ENCODE results near the gene MRGPRE. TPM values are rescaled to one million over a fixed set of nuclear protein-coding genes. Genes with fewer than 3 reads are reported as not detected.
A peak's percentile ranks its signal among the peaks of the same experiment; 100 is the strongest.

Gene MRGPRE
- total and polyA plus RNA-seq, 8 donors = 0.16 to 0.58 (median 0.23) TPM; not detected in 1

GRCh38 chr11:3202759-3203158 lies 29.5 kb downstream of the MRGPRE start:
- H3K27ac ChIP-seq = no peak overlapping the region
- FAIRE-seq (no peak), DNase-seq (peak in 3 of 6 donors; percentile 9 to 57 (median 45))

GRCh38 chr11:3202305-3202704 lies 29.9 kb downstream of the MRGPRE start:
- WGBS, 2 donors = 51 to 62% methylated on average over 7 of the region's 7 CpGs
- ATAC-seq (no peak), FAIRE-seq (no peak), DNase-seq (peak in 1 of 6 donors; percentile 10)
- Histone ChIP-seq H3K4me1 (no peaks in the 10 kb centered on the region), H3K27ac (no peak overlapping the region), H3K36me3 (no peaks in the 10 kb centered on the region), H3K9me3 (no peaks in the 10 kb centered on the region), H3K4me3 (no peak overlapping the region), H3K27me3 (no peaks in the 10 kb centered on the region)
- intact Hi-C loops (cut with DNase I) = no loop called here
- TF ChIP-seq CTCF (IDR thresholded peaks at IDR 0.05) = no peak

More at GRCh38 chr11:3202759-3203158, 29.5 kb downstream of the MRGPRE start:
- Histone ChIP-seq H3K27me3 (no peaks in the 10 kb centered on the region), H3K36me3 (no peaks in the 10 kb centered on the region), H3K4me1 (no peaks in the 10 kb centered on the region), H3K9me3 (no peaks in the 10 kb centered on the region), H3K4me3 (no peak overlapping the region)
- 11 to 13% methylated on average over 14 to 17 of the region's 17 CpGs for WGBS, 2 donors
- no peak for TF ChIP-seq CTCF (IDR thresholded peaks at IDR 0.05)
- intact Hi-C loops (cut with DNase I) = no loop called here
- ATAC-seq = no peak

- Histone ChIP-seq H3K9me3 (no peaks in the 10 kb centered on the region), H3K27me3 (no peaks in the 10 kb centered on the region), H3K4me1 (no peaks in the 10 kb centered on the region), H3K27ac (no peak overlapping the region), H3K36me3 (no peaks in the 10 kb centered on the region), H3K4me3 (no peak overlapping the region)
- FAIRE-seq = no peak
- intact Hi-C loops (cut with DNase I) = no loop called here
- peak in 1 of 6 donors; percentile 49 for DNase-seq
- WGBS, 2 donors = 49 to 54% methylated on average over 17 of the region's 17 CpGs
- no peak for ATAC-seq
- TF ChIP-seq CTCF (IDR thresholded peaks at IDR 0.05) = no peak
Measured at GRCh38 chr11:3201677-3202181, 30.5 kb downstream of the MRGPRE start.

GRCh38 chr11:3201112-3201581 lies 31.1 kb downstream of the MRGPRE start:
- Histone ChIP-seq H3K4me3 (no peak overlapping the region), H3K9me3 (no peaks in the 10 kb centered on the region), H3K27ac (no peak overlapping the region), H3K4me1 (no peaks in the 10 kb centered on the region), H3K36me3 (no peaks in the 10 kb centered on the region), H3K27me3 (no peaks in the 10 kb centered on the region)
- no peak for FAIRE-seq
- peak in 1 of 6 donors; percentile 5 for DNase-seq
- ATAC-seq = no peak
- intact Hi-C loops (cut with DNase I) = no loop called here
- no peak for TF ChIP-seq CTCF (IDR thresholded peaks at IDR 0.05)
- WGBS, 2 donors = 66 to 68% methylated on average over 15 of the region's 15 CpGs

GRCh38 chr11:3200388-3201111 lies 31.7 kb downstream of the MRGPRE start:
- FAIRE-seq (no peak), ATAC-seq (no peak), DNase-seq (no peak)
- H3K9me3 ChIP-seq = no peaks in the 10 kb centered on the region
- WGBS, 2 donors = 60 to 66% methylated on average over 10 to 12 of the region's 12 CpGs
- H3K36me3 ChIP-seq = no peaks in the 10 kb centered on the region
- no peak overlapping the region for H3K27ac ChIP-seq
- no peaks in the 10 kb centered on the region for H3K27me3 ChIP-seq
- no peak overlapping the region for H3K4me3 ChIP-seq
- no peaks in the 10 kb centered on the region for H3K4me1 ChIP-seq
- TF ChIP-seq CTCF (IDR thresholded peaks at IDR 0.05) = no peak
- intact Hi-C loops (cut with DNase I) = no loop called here

All from pancreas (tissue), 10 donors.